Measurements from ENCODE around the gene MPHOSPH9. TPM values are rescaled to one million over a fixed set of nuclear protein-coding genes. Genes with fewer than 3 reads are reported as not detected.

MPHOSPH9 gene
- total RNA-seq, 1 donor from 2014 or later, result 20.8 TPM

- intact Hi-C loops (cut with DNase I), result loop anchor here (10.0 kb wide), 1 partner anchor 64 kb away; no protein-coding TSS in a partner anchor
- DNase-seq (no peak), ATAC-seq (ENCODE audit: poor library complexity) (no peak)
Measured at GRCh38 chr12:123160801-123161487, 72.0 kb downstream of the MPHOSPH9 start.

- DNase-seq, result no peak
- intact Hi-C loops (cut with DNase I), result loop anchor here (5.0 kb wide), 1 partner anchor 112 kb away; no protein-coding TSS in a partner anchor
- no peak for ATAC-seq (ENCODE audit: poor library complexity)
Measured at GRCh38 chr12:123153906-123154305, 79.0 kb downstream of the MPHOSPH9 start.

- ATAC-seq (ENCODE audit: poor library complexity), result no peak
- DNase-seq, result no peak
- intact Hi-C loops (cut with DNase I), result loop anchor here (5.0 kb wide), 1 partner anchor 111 kb away; no protein-coding TSS in a partner anchor
Measured at GRCh38 chr12:123152833-123153232, 80.1 kb downstream of the MPHOSPH9 start.

GRCh38 chr12:123151457-123152454 is 81.2 kb downstream of the MPHOSPH9 start:
- DNase-seq (no peak), ATAC-seq (ENCODE audit: poor library complexity) (peak; percentile 47)
- intact Hi-C loops (cut with DNase I), result loop anchor here (5.0 kb wide), 1 partner anchor 109 kb away; no protein-coding TSS in a partner anchor

- ATAC-seq (ENCODE audit: poor library complexity), result peak; percentile 91
- peak; percentile 78 for DNase-seq
- intact Hi-C loops (cut with DNase I), result loop anchor here (5.0 kb wide), 1 partner anchor 109 kb away; no protein-coding TSS in a partner anchor
Measured at GRCh38 chr12:123150744-123151456, 82.0 kb downstream of the MPHOSPH9 start, which contains the start of gene PITPNM2. PITPNM2 (minus strand) TSS chr12:123151090; CDS start chr12:123034590, 116,500 bp downstream.

- DNase-seq (peak; percentile 68), ATAC-seq (ENCODE audit: poor library complexity) (peak; percentile 53)
- intact Hi-C loops (cut with DNase I), result loop anchor here (5.0 kb wide), 1 partner anchor 108 kb away; no protein-coding TSS in a partner anchor
Measured at GRCh38 chr12:123150275-123150743, 82.6 kb downstream of the MPHOSPH9 start.

- ATAC-seq (ENCODE audit: poor library complexity) (peak; percentile 15), DNase-seq (no peak)
- intact Hi-C loops (cut with DNase I), result loop anchor here (5.0 to 10.0 kb wide), 3 partner anchors 92 to 175 kb away; partner anchors contain the start of gene OGFOD2
Measured at GRCh38 chr12:123149501-123150274, 83.3 kb downstream of the MPHOSPH9 start.

GRCh38 chr12:123149088-123149487 is 83.9 kb downstream of the MPHOSPH9 start:
- intact Hi-C loops (cut with DNase I), result loop anchor here (5.0 to 10.0 kb wide), 2 partner anchors 92 to 174 kb away; partner anchors contain the start of gene OGFOD2
- ATAC-seq (ENCODE audit: poor library complexity) (peak; percentile 2), DNase-seq (no peak)

- intact Hi-C loops (cut with DNase I), result loop anchor here (5.0 to 10.0 kb wide), 2 partner anchors 91 to 174 kb away; partner anchors contain the start of gene OGFOD2
- ATAC-seq (ENCODE audit: poor library complexity) (no peak), DNase-seq (no peak)
Measured at GRCh38 chr12:123148655-123149054, 84.3 kb downstream of the MPHOSPH9 start.

- ATAC-seq (ENCODE audit: poor library complexity), result no peak
Measured at GRCh38 chr12:123148223-123148622, 84.7 kb downstream of the MPHOSPH9 start.

GRCh38 chr12:123145211-123145610 is 87.7 kb downstream of the MPHOSPH9 start:
- intact Hi-C loops (cut with DNase I), result loop anchor here (5.0 to 10.0 kb wide), 2 partner anchors 88 to 170 kb away; partner anchors contain the start of gene OGFOD2
- DNase-seq (no peak), ATAC-seq (ENCODE audit: poor library complexity) (no peak)

More at GRCh38 chr12:123148223-123148622, 84.7 kb downstream of the MPHOSPH9 start:
- no peak for DNase-seq
- intact Hi-C loops (cut with DNase I), result loop anchor here (5.0 to 10.0 kb wide), 2 partner anchors 91 to 173 kb away; partner anchors contain the start of gene OGFOD2

- intact Hi-C loops (cut with DNase I), result loop anchor here (10.0 kb wide), 1 partner anchor 169 kb away; the partner anchor contains the start of gene OGFOD2
- DNase-seq (no peak), ATAC-seq (ENCODE audit: poor library complexity) (no peak)
Measured at GRCh38 chr12:123143736-123144461, 89.0 kb downstream of the MPHOSPH9 start.

GRCh38 chr12:123142921-123143735 is 89.8 kb downstream of the MPHOSPH9 start:
- DNase-seq, result no peak
- intact Hi-C loops (cut with DNase I), result loop anchor here (10.0 kb wide), 1 partner anchor 168 kb away; the partner anchor contains the start of gene OGFOD2
- no peak for ATAC-seq (ENCODE audit: poor library complexity)

- DNase-seq (no peak), ATAC-seq (ENCODE audit: poor library complexity) (no peak)
- intact Hi-C loops (cut with DNase I), result loop anchor here (10.0 kb wide), 1 partner anchor 168 kb away; the partner anchor contains the start of gene OGFOD2
Measured at GRCh38 chr12:123142518-123142840, 90.5 kb downstream of the MPHOSPH9 start.
